Liver (tissue), 3 donors: ENCODE results near the gene HNF4A.
A peak's percentile ranks its signal among the peaks of the same experiment; 100 is the strongest.

Source experiments
- ATF3 ChIP-seq: IDR thresholded peaks from 2 replicates; pipeline ENCODE4 v1.6.1; 2016; ENCODE audit warnings: antibody characterized with exemption
- CTCF ChIP-seq: fragments of 150-350 bp; IDR thresholded peaks from 2 replicates; pipeline ENCODE4 v1.5.1; 2017; ENCODE audit warnings: improper control_type of control experiment, low read depth, low read length; ENCODE audit not compliant: missing input control
- FOXA1 ChIP-seq: IDR thresholded peaks from 2 replicates; pipeline ENCODE4 v1.6.1; 2016; ENCODE audit warnings: antibody characterized with exemption
- FOXA2 ChIP-seq: IDR thresholded peaks from 2 replicates; pipeline ENCODE4 v1.6.1; 2016; ENCODE audit warnings: antibody characterized with exemption
- GABPA ChIP-seq, 2 donors: IDR thresholded peaks in 1 of 2; conservative IDR thresholded peaks in 1 of 2; 2 replicates each; pipeline ENCODE4 v1.6.1; 2016; ENCODE audit warnings: antibody characterized with exemption in 2 of 2, mild to moderate bottlenecking in 1 of 2, moderate library complexity in 1 of 2
- JUND ChIP-seq, 2 donors: IDR thresholded peaks; 2 replicates each; pipeline ENCODE4 v1.6.1; 2016; ENCODE audit warnings: antibody characterized with exemption in 2 of 2
- MAX ChIP-seq: IDR thresholded peaks from 2 replicates; pipeline ENCODE4 v1.6.1; 2016; ENCODE audit warnings: antibody characterized with exemption
- REST ChIP-seq: IDR thresholded peaks from 2 replicates; pipeline ENCODE4 v1.6.1; 2016; ENCODE audit warnings: antibody characterized with exemption, mild to moderate bottlenecking
- SP1 ChIP-seq: IDR thresholded peaks from 2 replicates; pipeline ENCODE4 v1.6.1; 2018; ENCODE audit warnings: antibody characterized with exemption, mild to moderate bottlenecking
- TAF1 ChIP-seq: conservative IDR thresholded peaks from 2 replicates; pipeline ENCODE4 v1.6.1; 2016; ENCODE audit warnings: antibody characterized with exemption, mild to moderate bottlenecking
- YY1 ChIP-seq: IDR thresholded peaks from 2 replicates; pipeline ENCODE4 v1.6.1; 2016; ENCODE audit warnings: antibody characterized with exemption, mild to moderate bottlenecking
- ZBTB33 ChIP-seq: IDR thresholded peaks from 2 replicates; pipeline ENCODE4 v1.6.1; 2016; ENCODE audit warnings: antibody characterized with exemption
- donor health status: healthy.
- donor health status: healthy.

- no peak for TF ChIP-seq CTCF
- TF ChIP-seq JUND (IDR thresholded peaks at IDR 0.05) = peak; percentile 63 to 69
- peak; percentile 96 for TF ChIP-seq SP1
- TF ChIP-seq FOXA1 = no peak
- no peak for TF ChIP-seq ATF3
- peak; percentile 88 for TF ChIP-seq MAX
- TF ChIP-seq YY1 = peak; percentile 94
- no peak for TF ChIP-seq FOXA2
- no peak for TF ChIP-seq TAF1
- peak in 1 of 2 donors; percentile 41 for TF ChIP-seq GABPA (IDR thresholded peaks at IDR 0.05 in 1 of 2, conservative IDR thresholded peaks at IDR 0.05 in 1 of 2)
- TF ChIP-seq REST = peak; percentile 61
- peak; percentile 79 for TF ChIP-seq ZBTB33
Measured at GRCh38 chr20:44467289-44467883, 111.9 kb downstream of the HNF4A start.
